Neural cell (in vitro differentiated cells): ENCODE data around the gene HLA-DRB1. TPM values are rescaled to one million over a fixed set of nuclear protein-coding genes. Genes with fewer than 3 reads are reported as not detected.

Source experiments
- H2AFZ ChIP-seq: fragments of 200-600, 300-800 bp; sonication (generic), shearing (Covaris generic); 2 replicates; pipeline ENCODE4 v1.6.0; 2014; ENCODE audit warnings: low read depth, mild to moderate bottlenecking, antibody characterized with exemption, low read length, moderate library complexity
- H3F3A ChIP-seq: fragments of 200-600 bp; shearing (Covaris generic); 2 replicates; pipeline ENCODE4 v1.6.1; 2016; ENCODE audit warnings: mild to moderate bottlenecking, moderate library complexity, mixed read lengths, antibody characterized with exemption, low read length; ENCODE audit not compliant: insufficient read depth, poor library complexity, severe bottlenecking
- H3K27ac ChIP-seq: fragments of 200-600, 300-800 bp; sonication (generic), shearing (Covaris generic); 2 replicates; pipeline ENCODE4 v1.5.1; 2014; ENCODE audit warnings: mild to moderate bottlenecking, low read length, moderate library complexity
- H3K27me3 ChIP-seq: fragments of 300-800, 200-600 bp; sonication (generic), shearing (Covaris generic); 2 replicates; pipeline ENCODE4 v1.6.0; 2014; ENCODE audit warnings: mild to moderate bottlenecking, low read depth, low read length, moderate library complexity; ENCODE audit not compliant: insufficient read depth
- H3K36me3 ChIP-seq: fragments of 300-800, 200-600 bp; sonication (generic), shearing (Covaris generic); 2 replicates; pipeline ENCODE4 v1.5.1; 2014; ENCODE audit warnings: mild to moderate bottlenecking, antibody characterized with exemption, low read length, moderate library complexity; ENCODE audit not compliant: insufficient read depth
- H3K4me2 ChIP-seq: fragments of 300-800, 200-600 bp; sonication (generic), shearing (Covaris generic); 2 replicates; pipeline ENCODE4 v1.6.0; 2014; ENCODE audit warnings: mild to moderate bottlenecking, low read length
- H3K4me3 ChIP-seq: fragments of 300-800, 200-600 bp; sonication (generic), shearing (Covaris generic); 2 replicates; pipeline ENCODE4 v1.5.1; 2014; ENCODE audit warnings: mild to moderate bottlenecking, low read length, moderate library complexity
- H3K79me2 ChIP-seq: fragments of 200-600 bp; shearing (Covaris generic); replicated peaks from 2 replicates; pipeline ENCODE4 v1.6.0; 2014; ENCODE audit warnings: mild to moderate bottlenecking, low read length, moderate library complexity; ENCODE audit not compliant: insufficient read depth
- H3K9ac ChIP-seq: fragments of 300-800, 200-600 bp; sonication (generic), shearing (Covaris generic); 2 replicates; pipeline ENCODE4 v1.6.1; 2016; ENCODE audit warnings: mild to moderate bottlenecking, low read length, mixed read lengths
- H3K9me2 ChIP-seq: fragments of 200-600 bp; shearing (Covaris generic); 2 replicates; pipeline ENCODE4 v1.6.1; 2016; ENCODE audit warnings: mild to moderate bottlenecking, low read length, mixed read lengths; ENCODE audit not compliant: insufficient read depth
- H3K9me3 ChIP-seq: fragments of 200-600, 300-800 bp; sonication (generic), shearing (Covaris generic); 2 replicates; pipeline ENCODE4 v1.6.1; 2016; ENCODE audit warnings: mild to moderate bottlenecking, mixed run types, low read length, moderate library complexity, mixed read lengths
- H4K20me1 ChIP-seq: fragments of 200-600 bp; shearing (Covaris generic); 2 replicates; pipeline ENCODE4 v1.6.1; 2016; ENCODE audit warnings: mild to moderate bottlenecking, mixed run types; ENCODE audit not compliant: insufficient read depth
- CTCF ChIP-seq: fragments of 450-650 bp; IDR thresholded peaks from 2 replicates; pipeline ENCODE4 v1.5.1; 2014; ENCODE audit warnings: antibody characterized with exemption, mild to moderate bottlenecking, moderate library complexity; ENCODE audit not compliant: poor library complexity, severe bottlenecking
- EP300 ChIP-seq: fragments of 450-650 bp; conservative IDR thresholded peaks from 2 replicates; pipeline ENCODE4 v1.6.1; 2014; ENCODE audit warnings: antibody characterized with exemption, mild to moderate bottlenecking, moderate library complexity; ENCODE audit not compliant: poor library complexity, severe bottlenecking
- EZH2 ChIP-seq: fragments of 200-600, 300-800 bp; shearing (Covaris generic), sonication (generic); IDR thresholded peaks from 2 replicates; pipeline ENCODE4 v1.6.1; 2014; ENCODE audit warnings: antibody characterized with exemption, low read length, borderline replicate concordance, mild to moderate bottlenecking; ENCODE audit not compliant: insufficient read depth, poor library complexity, severe bottlenecking
- MXI1 ChIP-seq: fragments of 450-650 bp; conservative IDR thresholded peaks from 2 replicates; pipeline ENCODE4 v1.6.1; 2014; ENCODE audit warnings: antibody characterized with exemption, mild to moderate bottlenecking; ENCODE audit not compliant: poor library complexity, severe bottlenecking
- POLR2AphosphoS5 ChIP-seq: IDR thresholded peaks from 2 replicates; pipeline ENCODE4 v1.6.1; 2012
- RAD21 ChIP-seq: fragments of 450-650 bp; conservative IDR thresholded peaks from 2 replicates; pipeline ENCODE4 v1.6.1; 2014; ENCODE audit warnings: antibody characterized with exemption, mild to moderate bottlenecking, moderate library complexity
- REST ChIP-seq: IDR thresholded peaks from 2 replicates; pipeline ENCODE4 v1.6.1; 2012; ENCODE audit warnings: borderline replicate concordance
- SMC3 ChIP-seq: fragments of 450-650 bp; conservative IDR thresholded peaks from 2 replicates; pipeline ENCODE4 v1.6.1; 2014; ENCODE audit warnings: antibody characterized with exemption, mild to moderate bottlenecking, moderate library complexity; ENCODE audit not compliant: poor library complexity
- TAF1 ChIP-seq: IDR thresholded peaks from 2 replicates; pipeline ENCODE4 v1.6.1; 2012; ENCODE audit warnings: low read depth
- polyA plus RNA-seq: library from polyadenylated mRNA; depleted of rRNA; stranded (reverse); fragments of >200 nt; gene quantifications from 2 replicates; pipeline ENCODE4 v1.2.3, GENCODE V29; 2014

HLA-DRB1 gene
- polyA plus RNA-seq, 1 donor from 2014 or later, result not detected

DNA sequence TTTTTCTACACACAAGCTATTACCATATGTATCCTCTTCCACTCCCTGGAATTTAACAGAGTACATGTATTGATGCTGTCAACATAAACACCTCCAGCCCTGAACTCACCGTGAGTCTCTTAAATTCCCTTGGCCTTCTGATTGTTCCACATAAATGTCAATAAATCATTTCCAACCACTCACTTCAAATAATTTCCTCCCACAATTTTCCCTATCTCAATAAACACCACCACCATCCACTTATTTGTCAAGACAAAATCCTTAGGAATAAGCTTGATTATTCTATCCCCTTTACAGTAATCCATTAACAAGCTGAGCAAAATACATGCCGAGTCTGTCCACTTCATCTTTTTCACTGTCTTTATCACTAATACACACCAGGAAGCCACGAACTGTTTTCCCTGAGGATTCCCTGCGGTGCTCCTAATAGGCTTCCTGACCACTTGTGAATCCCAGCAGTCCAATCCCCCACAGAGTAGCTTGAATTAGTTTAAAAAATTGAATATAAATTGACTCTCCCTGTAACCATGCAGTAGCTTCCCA, 19.2 kb downstream of the HLA-DRB1 start:
- no peak overlapping the region for H3K9ac ChIP-seq
- no peak overlapping the region for H3K27ac ChIP-seq
- H3K4me2 ChIP-seq, result no peak overlapping the region
- no peaks in the 10 kb centered on the region for H3K79me2 ChIP-seq
- no peak overlapping the region for H3K4me3 ChIP-seq
- H2AFZ ChIP-seq, result no peak overlapping the region
- no peaks in the 10 kb centered on the region for H3K36me3 ChIP-seq
- no peaks in the 10 kb centered on the region for H3K9me2 ChIP-seq
- no peaks in the 10 kb centered on the region for H3K27me3 ChIP-seq
- H3K9me3 ChIP-seq, result no peaks in the 10 kb centered on the region
- H4K20me1 ChIP-seq, result no peaks in the 10 kb centered on the region
- no peaks in the 10 kb centered on the region for H3F3A ChIP-seq
- no peak for TF ChIP-seq EP300

DNA sequence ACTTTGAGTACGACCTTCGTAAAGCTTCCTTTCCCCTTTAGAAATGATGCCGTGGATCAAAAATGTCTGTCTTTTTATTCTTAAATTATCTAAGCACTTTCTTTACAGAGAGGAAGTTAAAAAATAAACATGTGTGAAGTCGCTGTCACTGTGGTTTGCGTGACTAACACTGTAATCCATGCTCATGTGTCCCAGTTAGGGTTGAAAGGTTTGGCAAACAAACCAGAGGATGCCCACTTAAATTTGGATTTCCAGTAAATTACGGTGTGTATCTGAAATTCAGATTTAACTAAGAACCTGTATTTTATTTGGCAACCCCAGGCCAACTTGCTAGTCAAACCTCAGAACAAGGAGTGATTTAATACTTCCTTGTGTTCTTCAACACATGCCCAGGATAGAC, 21.1 kb downstream of the HLA-DRB1 start:
- Histone ChIP-seq H3K79me2 (no peaks in the 10 kb centered on the region), H3K27ac (no peak overlapping the region), H3K9ac (no peak overlapping the region), H3K9me2 (no peaks in the 10 kb centered on the region), H4K20me1 (no peaks in the 10 kb centered on the region), H3F3A (no peaks in the 10 kb centered on the region), H3K27me3 (no peaks in the 10 kb centered on the region), H3K4me3 (no peak overlapping the region), H3K36me3 (no peaks in the 10 kb centered on the region), H3K4me2 (no peak overlapping the region), H3K9me3 (no peaks in the 10 kb centered on the region), H2AFZ (no peak overlapping the region)
- TF ChIP-seq EZH2 (no peak), MXI1 (no peak), POLR2AphosphoS5 (no peak), CTCF (no peak), SMC3 (no peak), EP300 (no peak), REST (no peak), RAD21 (no peak), TAF1 (no peak)

DNA sequence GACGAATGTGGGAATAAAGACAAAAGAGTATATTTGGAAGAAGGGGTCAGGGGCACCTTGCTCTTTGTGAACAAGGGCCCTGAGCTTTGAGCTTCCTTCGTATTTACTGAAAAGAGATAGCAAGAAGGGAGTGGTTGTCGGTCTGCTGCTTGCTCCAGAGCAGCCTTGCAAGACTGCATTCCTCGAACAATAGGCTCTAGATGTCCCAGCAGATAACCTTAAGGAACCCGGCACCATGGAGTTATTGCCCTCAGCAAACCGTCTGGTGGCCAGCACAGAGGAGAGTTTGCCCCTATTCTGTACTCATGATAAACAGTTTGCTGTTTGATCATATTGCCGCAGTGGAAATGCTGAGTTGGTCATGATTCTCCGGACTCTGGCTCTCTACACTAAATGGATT, 22.7 kb downstream of the HLA-DRB1 start:
- Histone ChIP-seq H3K4me3 (no peak overlapping the region), H3K4me2 (no peak overlapping the region), H3K9me3 (no peaks in the 10 kb centered on the region), H3K9me2 (no peaks in the 10 kb centered on the region), H3K79me2 (no peaks in the 10 kb centered on the region), H3F3A (no peaks in the 10 kb centered on the region), H4K20me1 (no peaks in the 10 kb centered on the region), H3K36me3 (no peaks in the 10 kb centered on the region), H2AFZ (no peak overlapping the region), H3K9ac (no peak overlapping the region), H3K27me3 (no peaks in the 10 kb centered on the region), H3K27ac (no peak overlapping the region)
- TF ChIP-seq SMC3, result no peak
- no peak for TF ChIP-seq REST
- no peak for TF ChIP-seq EZH2
- TF ChIP-seq POLR2AphosphoS5, result no peak
- no peak for TF ChIP-seq RAD21
- TF ChIP-seq EP300, result no peak
- TF ChIP-seq CTCF, result no peak
- no peak for TF ChIP-seq TAF1
- no peak for TF ChIP-seq MXI1
